CD14-positive monocyte (primary cell): ENCODE data around the gene PRKCA. TPM values are rescaled to one million over a fixed set of nuclear protein-coding genes. Genes with fewer than 3 reads are reported as not detected.

Source experiments
- DNase-seq, 3 donors: peaks; one replicate each; pipeline ENCODE4 v3.0.0-alpha.2; 2011 to 2022
- H2AFZ ChIP-seq: 2 replicates; pipeline ENCODE4 v1.6.0; 2012; ENCODE audit warnings: mild to moderate bottlenecking, low read depth, low read length, inconsistent platforms; ENCODE audit not compliant: insufficient read depth, poor library complexity, severe bottlenecking
- H3K27ac ChIP-seq, 2 donors: 1 replicate in 1 of 2; 2 replicates in 1 of 2; pipeline ENCODE4 v1.5.1; 2012 to 2013; ENCODE audit warnings: low read length in 2 of 2, control low read depth in 1 of 2, inconsistent platforms in 1 of 2, low read depth in 1 of 2, mild to moderate bottlenecking in 1 of 2
- H3K27me3 ChIP-seq, 2 donors: one replicate each; pipeline versions ENCODE4 v1.6.0 to v1.6.1; 2011 to 2013; ENCODE audit warnings: low read length in 2 of 2; ENCODE audit not compliant: control insufficient read depth in 2 of 2, insufficient read depth in 2 of 2
- H3K36me3 ChIP-seq, 2 donors: replicated peaks in 1 of 2; 1 replicate in 1 of 2; 2 replicates in 1 of 2; pipeline versions ENCODE4 v1.5.1 to v1.6.1; 2012 to 2013; ENCODE audit warnings: low read length in 2 of 2, control low read depth in 1 of 2, inconsistent platforms in 1 of 2, mild to moderate bottlenecking in 1 of 2; ENCODE audit not compliant: insufficient read depth in 2 of 2, control insufficient read depth in 1 of 2
- H3K4me1 ChIP-seq, 2 donors: 1 replicate in 1 of 2; 2 replicates in 1 of 2; pipeline versions ENCODE4 v1.5.1 to v1.6.1; 2012 to 2013; ENCODE audit warnings: low read length in 2 of 2, control low read depth in 1 of 2, inconsistent platforms in 1 of 2, mild to moderate bottlenecking in 1 of 2, moderate library complexity in 1 of 2; ENCODE audit not compliant: insufficient read depth in 2 of 2, control insufficient read depth in 1 of 2
- H3K4me2 ChIP-seq: replicated peaks from 2 replicates; pipeline ENCODE3; 2012; ENCODE audit warnings: low read length, moderate library complexity, mild to moderate bottlenecking; ENCODE audit not compliant: poor library complexity, severe bottlenecking; ENCODE audit errors: extremely low read depth
- H3K4me3 ChIP-seq, 3 experiments: fragments of 200-600 bp in 1 of 3; sonication (generic) in 1 of 3; replicated peaks in 1 of 3; 1 replicate in 2 of 3; 2 replicates in 1 of 3; pipeline ENCODE4 v1.5.1; 2011 to 2013; ENCODE audit warnings: low read length in 3 of 3, mild to moderate bottlenecking in 3 of 3, control low read depth in 2 of 3, low read depth in 2 of 3, inconsistent platforms in 1 of 3, moderate library complexity in 1 of 3
- H3K79me2 ChIP-seq: 2 replicates; pipeline ENCODE4 v1.6.0; 2012; ENCODE audit warnings: mild to moderate bottlenecking, control low read depth, inconsistent platforms, low read length, moderate library complexity; ENCODE audit not compliant: insufficient read depth
- H3K9ac ChIP-seq: 2 replicates; pipeline ENCODE4 v1.6.0; 2017; ENCODE audit warnings: low read length, mild to moderate bottlenecking; ENCODE audit not compliant: insufficient read depth, poor library complexity, severe bottlenecking
- H3K9me3 ChIP-seq, 2 donors: replicated peaks in 1 of 2; 1 replicate in 1 of 2; 2 replicates in 1 of 2; pipeline versions ENCODE4 v1.5.1 to v1.6.1; 2012 to 2013; ENCODE audit warnings: low read length in 2 of 2, control low read depth in 1 of 2; ENCODE audit not compliant: control insufficient read depth in 1 of 2, insufficient read depth in 1 of 2
- H4K20me1 ChIP-seq: 2 replicates; pipeline ENCODE4 v1.6.0; 2012; ENCODE audit warnings: mild to moderate bottlenecking, low read length, control low read depth, moderate library complexity; ENCODE audit not compliant: insufficient read depth
- H3K27ac Mint-ChIP-seq, 7 donors: one replicate each; pipeline ENCODE4 v1.8.0; 2020; ENCODE audit warnings: mild to moderate bottlenecking in 7 of 7, mixed read lengths in 7 of 7, moderate library complexity in 6 of 7, inconsistent platforms in 2 of 7
- H3K27me3 Mint-ChIP-seq, 3 donors: one replicate each; pipeline ENCODE4 v1.8.0; 2021 to 2022; ENCODE audit warnings: low read depth in 3 of 3, mild to moderate bottlenecking in 3 of 3, mixed read lengths in 3 of 3, moderate library complexity in 3 of 3, inconsistent platforms in 1 of 3
- H3K36me3 Mint-ChIP-seq, 2 donors: one replicate each; pipeline ENCODE4 v1.8.0; 2020; ENCODE audit warnings: mixed read lengths in 2 of 2, inconsistent platforms in 1 of 2, mild to moderate bottlenecking in 1 of 2
- H3K4me1 Mint-ChIP-seq: one replicate; pipeline ENCODE4 v1.8.0; 2020; ENCODE audit warnings: mild to moderate bottlenecking, mixed read lengths
- H3K4me3 Mint-ChIP-seq, 2 donors: one replicate each; pipeline ENCODE4 v1.8.0; 2020; ENCODE audit warnings: mild to moderate bottlenecking in 2 of 2, mixed read lengths in 2 of 2, moderate library complexity in 1 of 2
- H3K9me3 Mint-ChIP-seq, 7 donors: one replicate each; pipeline ENCODE4 v1.8.0; 2020 to 2022; ENCODE audit warnings: mixed read lengths in 7 of 7, mild to moderate bottlenecking in 6 of 7, moderate library complexity in 6 of 7, inconsistent platforms in 2 of 7
- CTCF ChIP-seq: fragments of 200-600 bp; IDR thresholded peaks from one replicate; pipeline ENCODE4 v1.8.0; 2022; ENCODE audit warnings: antibody characterized with exemption, mild to moderate bottlenecking
- WGBS: methylation state at CpG from one replicate; pipeline ENCODE4 v1.1.5; 2013; ENCODE audit warnings: missing lambda C conversion rate; ENCODE audit not compliant: insufficient coverage; 5-methylcytosine and 5-hydroxymethylcytosine counted together
- intact Hi-C, 2 donors: fragments of 100-400 bp; cut with micrococcal nuclease; formaldehyde crosslinking; loops; one replicate each; pipeline versions ENCODE4 v1.15.0 to v1.15.1; 2023
- polyA plus RNA-seq, 3 donors: library from polyadenylated mRNA; depleted of rRNA in 1 of 3; unstranded in 2 of 3; stranded (reverse) in 1 of 3; fragments of 300-500 nt in 2 of 3; fragments of >200 nt in 1 of 3; fragmentation: Illumina TruSeq in 2 of 3; gene quantifications; 1 replicate in 2 of 3; 2 replicates in 1 of 3; pipeline ENCODE4 v1.2.3, GENCODE V29; 2012 to 2021

Gene PRKCA
- polyA plus RNA-seq, 3 donors = 0.22 to 7.1 (median 0.30) TPM

- intact Hi-C loops = no loop called here
- Histone ChIP-seq H3K27me3 (no peaks in the 10 kb centered on the region), H3K4me1 (no peaks in the 10 kb centered on the region), H2AFZ (no peak overlapping the region), H3K9ac (no peak overlapping the region), H4K20me1 (no peaks in the 10 kb centered on the region), H3K27ac (no peak overlapping the region), H3K9me3 (no peaks in the 10 kb centered on the region), H3K79me2 (no peaks in the 10 kb centered on the region), H3K4me3 (no peak overlapping the region), H3K36me3 (peaks cover 0 to 7% of the 10 kb centered on the region in 2 donors), H3K4me2 (no peak overlapping the region)
- WGBS = no CpG with 5 or more reads among the region's 4 CpGs
- Mint-ChIP-seq H3K27ac (no peak overlapping the region), H3K27me3 (no peaks in the 10 kb centered on the region), H3K4me3 (no peak overlapping the region), H3K4me1 (peaks cover 9% of the 10 kb centered on the region), H3K9me3 (peaks cover 0 to 3% (median 0%) of the 10 kb centered on the region in 7 donors), H3K36me3 (peaks cover 8 to 11% of the 10 kb centered on the region in 2 donors)
- no peak for TF ChIP-seq CTCF
- DNase-seq = no peak
Measured at GRCh38 chr17:66665194-66665593, 362.8 kb downstream of the PRKCA start.

GRCh38 chr17:66667090-66667489, 364.7 kb downstream of the PRKCA start:
- intact Hi-C loops = no loop called here
- H3K4me1 ChIP-seq = no peaks in the 10 kb centered on the region
- H3K27ac ChIP-seq = no peak overlapping the region
- H3K36me3 Mint-ChIP-seq = peaks cover 8 to 11% of the 10 kb centered on the region in 2 donors
- no peak overlapping the region for H3K9ac ChIP-seq
- no peaks in the 10 kb centered on the region for H3K9me3 ChIP-seq
- no peak overlapping the region for H3K27ac Mint-ChIP-seq
- peaks cover 0 to 2% (median 0%) of the 10 kb centered on the region in 3 donors for H3K27me3 Mint-ChIP-seq
- 100% methylated on average over 1 of the region's 5 CpGs for WGBS
- peaks cover 0 to 3% (median 0%) of the 10 kb centered on the region in 7 donors for H3K9me3 Mint-ChIP-seq
- H3K4me1 Mint-ChIP-seq = peaks cover 7% of the 10 kb centered on the region
- no peaks in the 10 kb centered on the region for H4K20me1 ChIP-seq
- no peak for TF ChIP-seq CTCF
- no peak overlapping the region for H2AFZ ChIP-seq
- H3K4me2 ChIP-seq = no peak overlapping the region
- no peaks in the 10 kb centered on the region for H3K79me2 ChIP-seq
- peaks cover 0 to 7% of the 10 kb centered on the region in 2 donors for H3K36me3 ChIP-seq
- no peak overlapping the region for H3K4me3 Mint-ChIP-seq
- no peaks in the 10 kb centered on the region for H3K27me3 ChIP-seq
- H3K4me3 ChIP-seq = no peak overlapping the region
- no peak for DNase-seq
